Measurements from ENCODE around the gene CATSPER3.

DNA sequence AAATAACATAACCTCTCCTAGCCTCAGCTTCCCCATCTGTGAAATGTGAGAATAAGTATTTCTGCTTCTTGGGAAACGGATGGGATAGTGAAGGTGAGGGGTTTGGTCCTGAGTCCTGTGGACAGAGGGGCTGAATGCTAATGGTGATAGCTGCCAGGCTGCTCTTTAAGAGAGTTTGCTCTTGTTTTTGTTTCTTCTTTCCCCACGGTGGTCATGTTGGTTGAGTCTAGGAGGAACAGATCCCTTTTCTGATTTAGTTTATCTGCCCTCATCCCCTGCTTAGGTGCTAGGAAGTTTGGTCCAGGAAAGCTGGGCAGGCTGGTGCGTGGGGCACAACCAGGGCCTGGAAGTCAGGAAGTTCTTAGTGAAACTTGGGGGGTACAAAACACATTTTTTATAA, 74.0 kb downstream of the CATSPER3 start:
- TF ChIP-seq FOXM1 (IDR thresholded peaks at IDR 0.05; ENCODE audit: borderline replicate concordance) (no peak), SUZ12 (IDR thresholded peaks at IDR 0.05) (no peak)

Measured in HEK293T (cell line).